T-helper 2 cell treated with Interferon-gamma antibody and Interleukin-4, amounts not matched to agents 5 μg/mL and 100 μg/mL, for 36 hours (primary cell): ENCODE results near the gene MXD1.
"Not testable (repeated sequence)": the region's sequence is repeated elsewhere in the genome, so short reads cannot be mapped to it uniquely, and the experiment has no call there.

ENCODE experiments used
- DNase-seq: peaks from one replicate; pipeline ENCODE4 v3.0.0; 2021; ENCODE audit warnings: low spot score
- H3K27ac Mint-ChIP-seq: one replicate; pipeline ENCODE4 v1.8.0; 2021; ENCODE audit warnings: mild to moderate bottlenecking, mixed read lengths
- H3K27me3 Mint-ChIP-seq: one replicate; pipeline ENCODE4 v1.8.0; 2021; ENCODE audit warnings: low read depth, mixed read lengths
- H3K36me3 Mint-ChIP-seq: one replicate; pipeline ENCODE4 v1.8.0; 2021; ENCODE audit warnings: low read depth, mixed read lengths
- H3K4me1 Mint-ChIP-seq: one replicate; pipeline ENCODE4 v1.8.0; 2021; ENCODE audit warnings: low read depth, mixed read lengths
- H3K4me3 Mint-ChIP-seq: one replicate; pipeline ENCODE4 v1.8.0; 2022; ENCODE audit warnings: mild to moderate bottlenecking, moderate library complexity, mixed read lengths
- H3K9me3 Mint-ChIP-seq: one replicate; pipeline ENCODE4 v1.8.0; 2021; ENCODE audit warnings: mixed read lengths

Gene MXD1

DNA sequence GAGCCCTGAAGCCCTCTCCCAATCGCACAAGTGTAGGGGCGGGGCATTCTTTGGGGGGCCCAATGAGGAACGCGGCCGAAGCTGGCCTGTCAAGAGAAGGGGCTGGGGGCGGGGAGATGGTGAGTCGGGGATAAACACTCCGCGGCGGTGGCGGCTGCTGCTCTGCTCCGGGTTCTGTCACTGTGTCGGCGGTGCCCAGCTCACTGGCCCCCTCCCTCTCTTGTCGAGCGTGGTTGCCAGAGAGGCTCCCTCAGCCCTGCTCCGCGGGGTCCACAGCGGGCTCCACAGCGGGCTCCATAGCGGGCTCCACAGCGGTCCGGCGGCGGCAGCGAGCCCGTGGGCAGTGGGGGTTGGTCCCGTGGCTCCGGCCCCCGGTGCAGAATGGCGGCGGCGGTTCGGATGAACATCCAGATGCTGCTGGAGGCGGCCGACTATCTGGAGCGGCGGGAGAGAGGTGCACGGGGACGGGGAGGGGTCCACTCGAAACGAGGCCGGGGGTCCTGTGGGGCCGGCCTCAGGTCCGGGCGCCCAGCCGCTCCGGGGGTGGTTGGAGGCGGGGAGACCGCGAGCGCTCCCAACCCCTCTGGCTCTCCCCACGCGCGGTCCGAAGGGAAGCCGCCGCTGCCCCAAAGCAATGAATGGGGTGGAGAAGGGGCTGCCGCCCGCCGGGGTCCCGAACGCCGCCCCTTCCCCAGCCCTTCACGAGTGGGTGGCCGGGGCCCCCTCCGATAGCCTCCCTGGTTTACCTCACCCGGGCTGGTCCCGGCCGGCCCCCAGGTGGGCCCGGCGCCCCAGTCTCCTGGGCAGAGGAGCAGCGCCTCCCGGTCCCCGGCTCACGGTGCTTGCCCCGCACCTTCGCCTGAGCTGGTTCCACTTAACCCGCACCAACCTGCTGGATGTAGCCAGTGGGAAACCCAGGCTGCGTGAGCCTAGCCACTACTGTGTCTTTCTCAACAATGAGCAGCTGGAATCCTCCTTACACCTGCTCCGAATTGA, at the start of gene MXD1:
Gene MXD1, plus strand, starts transcription at position 160 of the 996 bp plus-strand sequence. Its CDS starts 222 bp downstream, at position 382.
- H3K4me1 Mint-ChIP-seq = peaks cover 25% of the 10 kb centered on the region
- peak within 1 kb of the TSS; percentile 85 for H3K4me3 Mint-ChIP-seq
- DNase-seq = peak; percentile 30
- H3K27me3 Mint-ChIP-seq = no peaks in the 10 kb centered on the region
- peaks cover 30% of the 10 kb centered on the region for H3K36me3 Mint-ChIP-seq
- H3K9me3 Mint-ChIP-seq = no peaks in the 10 kb centered on the region
- H3K27ac Mint-ChIP-seq = peak within 1 kb of the TSS; percentile 88

GRCh38 chr2:69888451-69888850, 26.5 kb upstream of the MXD1 start:
- Mint-ChIP-seq H3K9me3 (peaks cover 3% of the 10 kb centered on the region), H3K4me3 (no peak overlapping the region), H3K27ac (no peak overlapping the region), H3K36me3 (no peaks in the 10 kb centered on the region), H3K4me1 (peaks cover 5% of the 10 kb centered on the region), H3K27me3 (peaks cover 2% of the 10 kb centered on the region)
- DNase-seq = no peak

- no peaks in the 10 kb centered on the region for H3K36me3 Mint-ChIP-seq
Measured at GRCh38 chr2:69889302-69889701, 25.6 kb upstream of the MXD1 start.

DNA sequence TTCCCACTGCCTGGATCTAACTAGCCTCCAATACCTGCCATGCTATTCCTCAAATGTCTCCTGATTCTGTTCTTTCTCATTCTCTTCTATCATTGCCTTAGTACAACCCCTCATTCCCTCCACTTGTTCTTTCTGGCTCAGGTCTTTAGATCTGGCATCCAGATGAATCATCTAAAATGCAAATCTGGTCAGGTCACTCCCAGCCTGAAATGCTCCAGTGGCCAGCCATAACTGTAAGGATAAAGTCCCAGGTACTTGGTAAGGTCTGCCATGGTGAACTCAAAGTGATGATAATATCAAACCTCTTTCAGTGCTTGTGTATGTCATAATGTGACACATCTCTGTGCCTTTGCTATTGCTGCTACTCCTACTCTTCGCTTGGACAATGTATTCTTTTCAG, 24.0 kb upstream of the MXD1 start:
- Mint-ChIP-seq H3K9me3 (peaks cover 3% of the 10 kb centered on the region), H3K4me1 (peaks cover 12% of the 10 kb centered on the region), H3K36me3 (peaks cover 4% of the 10 kb centered on the region), H3K27me3 (peaks cover 2% of the 10 kb centered on the region), H3K4me3 (no peak overlapping the region), H3K27ac (no peak overlapping the region)
- DNase-seq = no peak

More at GRCh38 chr2:69889302-69889701, 25.6 kb upstream of the MXD1 start:
- Mint-ChIP-seq H3K27ac (no peak overlapping the region), H3K4me3 (no peak overlapping the region), H3K27me3 (peaks cover 2% of the 10 kb centered on the region), H3K4me1 (peaks cover 7% of the 10 kb centered on the region), H3K9me3 (peaks cover 3% of the 10 kb centered on the region)
- no peak for DNase-seq

DNA sequence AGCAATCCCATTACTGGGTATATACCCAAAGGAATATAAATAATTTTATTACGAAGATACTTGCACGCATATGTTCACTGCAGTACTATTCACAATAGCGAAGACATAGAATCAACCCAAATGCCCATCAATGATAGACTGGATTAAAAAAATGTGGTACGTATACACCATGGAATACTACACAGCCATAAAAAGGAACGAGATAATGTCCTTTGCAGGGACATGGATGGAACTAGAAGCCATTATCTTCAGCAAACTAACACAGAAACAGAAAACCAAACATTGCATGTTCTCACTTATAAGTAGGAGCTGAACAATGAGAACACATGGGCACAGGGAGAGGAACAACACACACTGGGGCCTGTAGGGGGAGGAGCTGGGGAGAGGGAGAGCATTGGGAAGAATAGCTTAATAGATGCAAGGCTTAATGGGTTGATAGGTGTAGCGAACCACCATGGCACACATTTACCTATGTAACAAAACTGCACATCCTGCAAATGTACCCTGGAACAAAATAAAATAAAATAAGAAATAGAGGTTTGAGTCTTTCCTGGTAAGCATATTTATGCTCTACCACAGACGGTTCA, 22.0 kb upstream of the MXD1 start:
- peak overlapping the region; percentile 96 for H3K27ac Mint-ChIP-seq
- DNase-seq, H3K27me3 Mint-ChIP-seq, H3K9me3 Mint-ChIP-seq: not testable (repeated sequence)
- peaks cover 22% of the 10 kb centered on the region for H3K4me1 Mint-ChIP-seq
- H3K36me3 Mint-ChIP-seq = peaks cover 21% of the 10 kb centered on the region
- H3K4me3 Mint-ChIP-seq = peak overlapping the region; percentile 99

GRCh38 chr2:69893684-69894551, 21.0 kb upstream of the MXD1 start, which contains the start of gene SNRNP27:
Gene SNRNP27 (plus strand): TSS chr2:69893956. CDS start chr2:69893985, 29 bp downstream.
- peak within 1 kb of the TSS; percentile 96 for H3K27ac Mint-ChIP-seq
- DNase-seq = peak; percentile 72
- H3K4me3 Mint-ChIP-seq = peak within 1 kb of the TSS; percentile 99
- H3K9me3 Mint-ChIP-seq = peaks cover 3% of the 10 kb centered on the region
- H3K4me1 Mint-ChIP-seq = peaks cover 25% of the 10 kb centered on the region
- H3K36me3 Mint-ChIP-seq = peaks cover 27% of the 10 kb centered on the region
- H3K27me3 Mint-ChIP-seq = peaks cover 2% of the 10 kb centered on the region

DNA sequence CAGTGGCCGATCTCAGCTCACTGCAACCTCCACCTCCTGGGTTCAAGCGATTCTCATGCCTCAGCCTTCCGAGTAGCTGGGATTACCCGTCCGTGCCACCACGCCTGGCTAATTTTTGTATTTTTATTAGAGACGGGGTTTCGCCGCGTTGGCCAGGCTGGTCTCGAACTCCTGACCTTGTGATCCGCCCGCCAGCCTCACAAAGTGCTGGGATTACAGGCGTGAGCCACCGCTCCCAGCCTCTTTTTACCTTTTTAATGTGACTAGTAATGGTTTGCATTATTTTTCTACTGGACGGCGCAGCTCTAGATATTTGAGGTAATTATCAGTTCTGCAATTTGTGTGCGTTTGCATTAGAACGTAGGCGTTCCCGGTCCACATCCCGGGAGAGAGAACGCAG, 20.2 kb upstream of the MXD1 start:
- Mint-ChIP-seq H3K36me3 (peaks cover 33% of the 10 kb centered on the region), H3K4me3 (peak overlapping the region; percentile 99)

DNA sequence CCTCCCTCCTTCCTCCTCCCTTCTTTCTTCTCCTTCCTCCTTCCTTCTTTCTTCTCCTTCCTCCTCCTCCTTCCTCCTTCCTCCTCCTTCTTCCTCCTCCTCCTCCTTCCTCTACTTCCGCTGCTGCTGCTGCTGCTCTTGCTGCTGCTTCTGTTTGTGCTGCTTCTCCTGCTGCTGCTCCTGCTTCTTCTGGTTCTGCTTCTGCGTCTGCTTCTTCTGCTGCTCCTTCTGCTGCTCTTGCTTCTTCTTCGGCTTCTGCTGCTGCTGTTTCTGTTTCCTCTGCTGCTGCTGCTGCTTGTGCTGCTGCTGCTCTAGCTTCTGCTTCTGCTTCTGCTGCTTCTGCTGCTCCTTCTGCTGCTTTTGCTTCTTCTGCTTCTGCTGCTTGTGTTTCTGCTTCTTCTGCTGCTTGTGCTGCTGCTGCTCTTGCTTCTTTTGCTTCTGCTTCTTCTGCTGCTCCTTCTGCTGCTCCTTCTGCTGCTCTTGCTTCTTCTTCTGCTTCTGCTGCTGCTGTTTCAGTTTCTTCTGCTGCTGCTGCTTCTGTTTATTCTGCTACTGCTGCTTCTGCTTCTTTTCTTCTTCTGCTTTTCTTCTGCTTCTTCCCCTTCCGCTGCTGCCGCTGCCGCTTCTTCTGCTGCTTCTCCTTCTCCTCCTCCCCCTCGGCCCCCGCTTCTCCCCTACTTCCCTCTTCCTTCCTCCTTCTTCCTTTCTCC, 12.5 kb upstream of the MXD1 start:
- H3K4me3 Mint-ChIP-seq = peak overlapping the region; percentile 94
- no peaks in the 10 kb centered on the region for H3K9me3 Mint-ChIP-seq
- peaks cover 47% of the 10 kb centered on the region for H3K4me1 Mint-ChIP-seq
- peak overlapping the region; percentile 95 for H3K27ac Mint-ChIP-seq
- no peaks in the 10 kb centered on the region for H3K27me3 Mint-ChIP-seq
- H3K36me3 Mint-ChIP-seq = peaks cover 62% of the 10 kb centered on the region
- DNase-seq = no peak

More for the DNA sequence above, 20.2 kb upstream of the MXD1 start:
- not testable (repeated sequence) for H3K9me3 Mint-ChIP-seq, DNase-seq, H3K27me3 Mint-ChIP-seq
- H3K27ac Mint-ChIP-seq = peak overlapping the region; percentile 96
- H3K4me1 Mint-ChIP-seq = peaks cover 27% of the 10 kb centered on the region

DNA sequence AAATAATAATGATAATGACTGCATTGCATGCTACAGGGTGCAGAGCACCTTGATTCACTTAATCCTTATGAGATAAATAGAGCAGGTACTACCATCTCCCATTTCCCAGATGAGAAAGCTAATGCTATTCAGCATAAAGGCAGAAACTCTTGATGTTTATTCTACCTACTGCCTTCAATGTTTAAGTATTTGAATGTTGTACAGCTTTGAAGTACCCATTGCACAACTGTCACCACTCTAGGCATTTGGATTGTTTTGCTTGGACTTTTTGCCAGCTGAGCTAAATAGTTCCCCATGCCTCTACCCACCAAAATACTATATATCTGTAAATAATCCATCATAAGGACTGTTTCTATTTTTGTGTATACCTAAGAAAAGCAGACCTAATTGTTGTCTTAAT, 7.7 kb upstream of the MXD1 start:
- Mint-ChIP-seq H3K4me3 (no peak overlapping the region), H3K36me3 (peaks cover 44% of the 10 kb centered on the region), H3K4me1 (peaks cover 26% of the 10 kb centered on the region), H3K27ac (no peak overlapping the region), H3K27me3 (no peaks in the 10 kb centered on the region), H3K9me3 (no peaks in the 10 kb centered on the region)
- DNase-seq = no peak

GRCh38 chr2:69911985-69912563, 2.8 kb upstream of the MXD1 start:
- Mint-ChIP-seq H3K9me3 (no peaks in the 10 kb centered on the region), H3K27me3 (no peaks in the 10 kb centered on the region), H3K4me1 (peaks cover 16% of the 10 kb centered on the region), H3K27ac (no peak overlapping the region), H3K4me3 (no peak overlapping the region), H3K36me3 (peaks cover 33% of the 10 kb centered on the region)
- no peak for DNase-seq

GRCh38 chr2:69914164-69914949, 552 bp upstream of the MXD1 start:
- Mint-ChIP-seq H3K36me3 (peaks cover 26% of the 10 kb centered on the region), H3K9me3 (no peaks in the 10 kb centered on the region), H3K27ac (peak overlapping the region; percentile 88), H3K4me1 (peaks cover 25% of the 10 kb centered on the region), H3K27me3 (no peaks in the 10 kb centered on the region), H3K4me3 (peak overlapping the region; percentile 85)
- DNase-seq = peak; percentile 100

- DNase-seq = no peak
- no peaks in the 10 kb centered on the region for H3K27me3 Mint-ChIP-seq
- peaks cover 25% of the 10 kb centered on the region for H3K4me1 Mint-ChIP-seq
- H3K36me3 Mint-ChIP-seq = peaks cover 35% of the 10 kb centered on the region
- H3K27ac Mint-ChIP-seq = peak overlapping the region; percentile 71
- no peaks in the 10 kb centered on the region for H3K9me3 Mint-ChIP-seq
- peak overlapping the region; percentile 77 for H3K4me3 Mint-ChIP-seq
Measured at GRCh38 chr2:69916106-69916505, 1.2 kb downstream of the MXD1 start.
